SJSA1 (cell line): ENCODE measurements around the gene GPR152. TPM values are rescaled to one million over a fixed set of nuclear protein-coding genes. Genes with fewer than 3 reads are reported as not detected.

Experiments used
- DNase-seq, 2 experiments: peaks; one replicate each; pipeline ENCODE4 v3.0.0-alpha.2; 2015 to 2020; ENCODE audit warnings: low spot score in 2 of 2, low read depth in 1 of 2
- H3K27ac ChIP-seq: fragments of 250-450 bp; sonication (Bioruptor Pico); 2 replicates; pipeline ENCODE4 v1.5.1; 2020; ENCODE audit warnings: mild to moderate bottlenecking, moderate library complexity
- H3K27me3 ChIP-seq: fragments of 250-450 bp; sonication (Bioruptor Pico); replicated peaks from 2 replicates; pipeline ENCODE4 v1.5.1; 2020; ENCODE audit warnings: mild to moderate bottlenecking, moderate library complexity
- H3K36me3 ChIP-seq: fragments of 250-450 bp; sonication (Bioruptor Pico); 2 replicates; pipeline ENCODE4 v1.5.1; 2020; ENCODE audit warnings: mild to moderate bottlenecking
- H3K4me1 ChIP-seq: fragments of 250-450 bp; sonication (Bioruptor Pico); replicated peaks from 2 replicates; pipeline ENCODE4 v1.6.1; 2021; ENCODE audit warnings: mild to moderate bottlenecking
- H3K4me3 ChIP-seq: fragments of 250-450 bp; sonication (Bioruptor Pico); 2 replicates; pipeline ENCODE4 v1.5.1; 2020; ENCODE audit warnings: mild to moderate bottlenecking
- H3K9me3 ChIP-seq: fragments of 250-450 bp; sonication (Bioruptor Pico); replicated peaks from 2 replicates; pipeline ENCODE4 v1.5.1; 2020; ENCODE audit warnings: mild to moderate bottlenecking
- total RNA-seq: library from RNA; depleted of rRNA; stranded (reverse); fragments of >200 nt; shearing (Covaris generic); gene quantifications from 2 replicates; pipeline ENCODE4 v1.2.3, GENCODE V29; 2014

Gene GPR152
- total RNA-seq, 1 experiment from 2014 or later: not detected

GRCh38 chr11:67413266-67413849 lies 39.2 kb downstream of the GPR152 start:
- Histone ChIP-seq H3K9me3 (no peaks in the 10 kb centered on the region; the same call in 1 of the 2 replicates), H3K4me3 (no peak overlapping the region), H3K4me1 (0 out of 2 replicates have a peak, but pooled peaks cover 8% of the 10 kb centered on the region), H3K36me3 (no peaks in the 10 kb centered on the region), H3K27me3 (peaks cover 77% of the 10 kb centered on the region), H3K27ac (no peak overlapping the region)
- no peak for DNase-seq

- Histone ChIP-seq H3K27ac (no peak overlapping the region), H3K27me3 (peaks cover 84% of the 10 kb centered on the region), H3K36me3 (no peaks in the 10 kb centered on the region), H3K4me1 (0 out of 2 replicates have a peak, but pooled peaks cover 8% of the 10 kb centered on the region), H3K4me3 (no peak overlapping the region), H3K9me3 (no peaks in the 10 kb centered on the region; the same call in 1 of the 2 replicates)
- no peak for DNase-seq
Observed at GRCh38 chr11:67412495-67413179, 39.9 kb downstream of the GPR152 start.

- DNase-seq: no peak
- no peaks in the 10 kb centered on the region; the same call in 1 of the 2 replicates for H3K9me3 ChIP-seq
- peaks cover 91% of the 10 kb centered on the region for H3K27me3 ChIP-seq
- H3K36me3 ChIP-seq: no peaks in the 10 kb centered on the region
- no peak overlapping the region for H3K4me3 ChIP-seq
- no peak overlapping the region for H3K27ac ChIP-seq
- H3K4me1 ChIP-seq: 0 out of 2 replicates have a peak, but pooled peaks cover 3% of the 10 kb centered on the region
Observed at GRCh38 chr11:67411785-67412152, 40.8 kb downstream of the GPR152 start.

GRCh38 chr11:67410984-67411784 lies 41.3 kb downstream of the GPR152 start:
- H3K4me3 ChIP-seq: no peak overlapping the region
- H3K27ac ChIP-seq: no peak overlapping the region
- DNase-seq: no peak
- no peaks in the 10 kb centered on the region for H3K36me3 ChIP-seq
- no peaks in the 10 kb centered on the region for H3K4me1 ChIP-seq
- H3K9me3 ChIP-seq: no peaks in the 10 kb centered on the region; the same call in 1 of the 2 replicates
- peaks cover 87% of the 10 kb centered on the region for H3K27me3 ChIP-seq

- Histone ChIP-seq H3K9me3 (no peaks in the 10 kb centered on the region; the same call in 1 of the 2 replicates), H3K27me3 (peaks cover 82% of the 10 kb centered on the region), H3K4me3 (no peak overlapping the region), H3K27ac (no peak overlapping the region), H3K4me1 (no peaks in the 10 kb centered on the region), H3K36me3 (no peaks in the 10 kb centered on the region)
- DNase-seq: no peak
Observed at GRCh38 chr11:67410369-67410831, 42.1 kb downstream of the GPR152 start.

GRCh38 chr11:67409781-67410368 lies 42.7 kb downstream of the GPR152 start:
- Histone ChIP-seq H3K27ac (no peak overlapping the region), H3K36me3 (no peaks in the 10 kb centered on the region), H3K27me3 (peaks cover 77% of the 10 kb centered on the region), H3K9me3 (no peaks in the 10 kb centered on the region; the same call in 1 of the 2 replicates), H3K4me1 (no peaks in the 10 kb centered on the region), H3K4me3 (no peak overlapping the region)
- DNase-seq: no peak

GRCh38 chr11:67409261-67409666 lies 43.3 kb downstream of the GPR152 start:
- Histone ChIP-seq H3K4me3 (no peak overlapping the region), H3K4me1 (no peaks in the 10 kb centered on the region), H3K27ac (no peak overlapping the region), H3K27me3 (peaks cover 71% of the 10 kb centered on the region), H3K36me3 (no peaks in the 10 kb centered on the region), H3K9me3 (no peaks in the 10 kb centered on the region; the same call in 1 of the 2 replicates)
- no peak for DNase-seq

- Histone ChIP-seq H3K4me3 (no peak overlapping the region), H3K27me3 (peaks cover 66% of the 10 kb centered on the region), H3K36me3 (no peaks in the 10 kb centered on the region), H3K27ac (no peak overlapping the region), H3K4me1 (no peaks in the 10 kb centered on the region), H3K9me3 (no peaks in the 10 kb centered on the region; the same call in 1 of the 2 replicates)
- DNase-seq: no peak
Observed at GRCh38 chr11:67408437-67409200, 43.9 kb downstream of the GPR152 start.

- Histone ChIP-seq H3K36me3 (no peaks in the 10 kb centered on the region), H3K27me3 (peaks cover 58% of the 10 kb centered on the region), H3K4me3 (no peak overlapping the region), H3K4me1 (no peaks in the 10 kb centered on the region), H3K9me3 (no peaks in the 10 kb centered on the region), H3K27ac (no peak overlapping the region)
- no peak for DNase-seq
Observed at GRCh38 chr11:67407688-67408163, 44.8 kb downstream of the GPR152 start.

- Histone ChIP-seq H3K36me3 (no peaks in the 10 kb centered on the region), H3K27ac (no peak overlapping the region), H3K4me3 (no peak overlapping the region), H3K27me3 (peaks cover 52% of the 10 kb centered on the region), H3K4me1 (peaks cover 4% of the 10 kb centered on the region), H3K9me3 (no peaks in the 10 kb centered on the region)
- DNase-seq: no peak
Observed at GRCh38 chr11:67406969-67407687, 45.4 kb downstream of the GPR152 start.

- H3K36me3 ChIP-seq: peaks cover 2% of the 10 kb centered on the region
- H3K27ac ChIP-seq: no peak overlapping the region
- H3K9me3 ChIP-seq: peaks cover under 1% of the 10 kb centered on the region
- H3K4me3 ChIP-seq: no peak overlapping the region
- H3K4me1 ChIP-seq: peaks cover 7% of the 10 kb centered on the region
- DNase-seq: no peak
- H3K27me3 ChIP-seq: peaks cover 46% of the 10 kb centered on the region
Observed at GRCh38 chr11:67406420-67406968, 46.0 kb downstream of the GPR152 start.

GRCh38 chr11:67405688-67406339 lies 46.7 kb downstream of the GPR152 start:
- no peak for DNase-seq
- Histone ChIP-seq H3K4me1 (peaks cover 12% of the 10 kb centered on the region), H3K4me3 (no peak overlapping the region)

More at GRCh38 chr11:67405688-67406339, 46.7 kb downstream of the GPR152 start:
- H3K27ac ChIP-seq: no peak overlapping the region
- peaks cover 39% of the 10 kb centered on the region for H3K27me3 ChIP-seq
- peaks cover 8% of the 10 kb centered on the region for H3K36me3 ChIP-seq
- H3K9me3 ChIP-seq: peaks cover 6% of the 10 kb centered on the region
